ENCODE measurements around the gene PRKCQ. TPM values are rescaled to one million over a fixed set of nuclear protein-coding genes. Genes with fewer than 3 reads are reported as not detected.

The PRKCQ gene
- total RNA-seq, 1 donor from 2014 or later = 3.5 TPM

DNA sequence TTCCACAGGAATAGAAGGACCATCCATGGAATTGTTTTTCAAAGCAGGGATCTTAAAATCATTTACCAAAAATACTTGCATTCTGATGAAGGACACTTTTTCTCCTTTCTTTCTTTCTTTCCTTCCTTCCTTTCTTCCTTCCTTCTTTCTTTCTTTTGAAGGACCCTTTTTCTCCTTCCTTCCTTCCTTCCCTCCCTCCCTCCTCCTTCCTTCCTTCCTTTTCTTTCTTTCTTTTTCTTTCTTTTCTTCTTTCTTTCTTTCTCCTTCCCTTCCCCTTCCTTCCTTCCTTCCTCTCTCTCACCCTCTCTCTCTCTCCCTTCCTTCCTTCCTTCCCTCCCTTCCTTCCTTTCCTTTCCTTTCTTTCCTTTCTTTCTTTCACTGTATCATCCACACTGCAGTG is 74.8 kb downstream of the PRKCQ start:
- TF ChIP-seq EZH2 (IDR thresholded peaks at IDR 0.05) (no peak), EZH2phosphoT487 (IDR thresholded peaks at IDR 0.05) (no peak), CTCF (IDR thresholded peaks at IDR 0.05) (no peak)
- Mint-ChIP-seq H3K36me3 (no peaks in the 10 kb centered on the region), H3K9me3 (no peaks in the 10 kb centered on the region), H3K4me3 (no peak overlapping the region), H3K27ac (no peak overlapping the region), H3K27me3 (ENCODE audit: insufficient read depth, low read depth) (peaks cover 4% of the 10 kb centered on the region), H3K4me1 (no peaks in the 10 kb centered on the region)
- no peaks in the 10 kb centered on the region for H3K4me1 ChIP-seq
- no peak overlapping the region for H3K4me3 ChIP-seq
- no peaks in the 10 kb centered on the region for H4K20me1 ChIP-seq (ENCODE audit: low read depth)
- no peak for DNase-seq (ENCODE audit: low spot score)
- H3K4me2 ChIP-seq = no peak overlapping the region
- no peak overlapping the region for H3K27ac ChIP-seq
- H3K27me3 ChIP-seq = no peaks in the 10 kb centered on the region
- H3K9ac ChIP-seq = no peak overlapping the region
- H3K9me3 ChIP-seq (ENCODE audit: low read depth) = no peaks in the 10 kb centered on the region
- no peaks in the 10 kb centered on the region for H3K79me2 ChIP-seq (ENCODE audit: low read depth)
- H3K36me3 ChIP-seq = no peaks in the 10 kb centered on the region
- H2AFZ ChIP-seq (replicated peaks) = no peak overlapping the region
- no peaks in the 10 kb centered on the region for H3F3A ChIP-seq (ENCODE audit: low read depth)

GRCh38 chr10:6504296-6504695 is 75.8 kb downstream of the PRKCQ start:
- DNase-seq (ENCODE audit: low spot score) = no peak
- Histone ChIP-seq H3K4me3 (no peak overlapping the region), H3K27me3 (no peaks in the 10 kb centered on the region), H3K79me2 (ENCODE audit: low read depth) (no peaks in the 10 kb centered on the region), H3K36me3 (no peaks in the 10 kb centered on the region), H3K4me1 (no peaks in the 10 kb centered on the region), H3K9ac (no peak overlapping the region), H3F3A (ENCODE audit: low read depth) (no peaks in the 10 kb centered on the region), H3K4me2 (no peak overlapping the region), H2AFZ (replicated peaks) (no peak overlapping the region), H3K27ac (no peak overlapping the region), H4K20me1 (ENCODE audit: low read depth) (no peaks in the 10 kb centered on the region), H3K9me3 (ENCODE audit: low read depth) (no peaks in the 10 kb centered on the region)
- Mint-ChIP-seq H3K4me1 (no peaks in the 10 kb centered on the region), H3K36me3 (no peaks in the 10 kb centered on the region), H3K9me3 (no peaks in the 10 kb centered on the region), H3K4me3 (no peak overlapping the region), H3K27ac (no peak overlapping the region), H3K27me3 (ENCODE audit: insufficient read depth, low read depth) (peaks cover 4% of the 10 kb centered on the region)
- no peak for TF ChIP-seq CTCF (IDR thresholded peaks at IDR 0.05)
- TF ChIP-seq EZH2phosphoT487 (IDR thresholded peaks at IDR 0.05) = no peak
- TF ChIP-seq EZH2 (IDR thresholded peaks at IDR 0.05) = no peak

DNA sequence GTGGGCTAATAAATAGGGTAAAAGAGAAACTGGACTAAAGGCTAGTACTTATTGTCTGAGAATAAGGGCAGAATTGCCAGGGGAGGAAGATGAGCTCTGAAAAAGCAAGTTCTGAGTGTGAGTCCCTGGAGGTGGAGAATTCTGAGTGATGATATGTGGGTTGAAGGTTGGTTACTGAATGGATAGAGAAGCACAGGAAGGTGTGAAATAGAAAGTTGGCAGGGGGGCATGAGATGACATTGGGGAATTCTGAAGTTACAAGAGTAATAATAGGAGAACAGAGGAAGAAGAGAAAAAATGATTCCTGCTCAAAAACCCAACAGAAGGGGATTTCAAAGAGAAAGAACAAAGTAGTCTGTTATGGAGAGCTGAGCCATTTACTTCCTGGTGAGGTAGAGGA is 76.9 kb downstream of the PRKCQ start:
- H3K9me3 Mint-ChIP-seq = no peaks in the 10 kb centered on the region
- Histone ChIP-seq H3K27ac (no peak overlapping the region), H3F3A (ENCODE audit: low read depth) (no peaks in the 10 kb centered on the region), H3K4me3 (no peak overlapping the region), H3K27me3 (no peaks in the 10 kb centered on the region), H3K79me2 (ENCODE audit: low read depth) (no peaks in the 10 kb centered on the region), H3K9ac (no peak overlapping the region), H3K36me3 (no peaks in the 10 kb centered on the region), H4K20me1 (ENCODE audit: low read depth) (no peaks in the 10 kb centered on the region), H3K9me3 (ENCODE audit: low read depth) (no peaks in the 10 kb centered on the region), H3K4me1 (no peaks in the 10 kb centered on the region), H2AFZ (replicated peaks) (no peak overlapping the region), H3K4me2 (no peak overlapping the region)
- H3K27ac Mint-ChIP-seq = no peak overlapping the region
- H3K27me3 Mint-ChIP-seq (ENCODE audit: insufficient read depth, low read depth) = peaks cover 4% of the 10 kb centered on the region
- peaks cover 3% of the 10 kb centered on the region for H3K36me3 Mint-ChIP-seq
- no peaks in the 10 kb centered on the region for H3K4me1 Mint-ChIP-seq
- H3K4me3 Mint-ChIP-seq = no peak overlapping the region
- DNase-seq (ENCODE audit: low spot score) = no peak
- no peak for TF ChIP-seq EZH2phosphoT487 (IDR thresholded peaks at IDR 0.05)
- no peak for TF ChIP-seq EZH2 (IDR thresholded peaks at IDR 0.05)
- TF ChIP-seq CTCF (IDR thresholded peaks at IDR 0.05) = no peak

Measured in neural progenitor cell (in vitro differentiated cells).